Thoracic aorta (tissue), 2 donors: Measurements from ENCODE around the gene TRAPPC2L. TPM values are rescaled to one million over a fixed set of nuclear protein-coding genes. Genes with fewer than 3 reads are reported as not detected.

Experiments
- ATAC-seq: fragments of 150-250 bp; one replicate; pipeline ENCODE4 v1.8.0; 2017; ENCODE audit warnings: low read depth; ENCODE audit not compliant: insufficient number of reproducible peaks, low FRiP score
- DNase-seq: peaks from one replicate; pipeline ENCODE4 v3.0.0-alpha.2; 2020; ENCODE audit warnings: low spot score
- H3K27ac ChIP-seq, 2 donors: fragments of 200-600 bp; sonication (generic); 1 replicate in 1 of 2; 2 replicates in 1 of 2; pipeline ENCODE4 v1.5.1; 2016; ENCODE audit warnings: mild to moderate bottlenecking in 2 of 2, moderate library complexity in 2 of 2
- H3K27me3 ChIP-seq: fragments of 200-600 bp; sonication (generic); replicated peaks from 2 replicates; pipeline ENCODE4 v1.6.0; 2016; ENCODE audit warnings: mild to moderate bottlenecking; ENCODE audit not compliant: insufficient read depth
- H3K36me3 ChIP-seq: fragments of 200-600 bp; sonication (generic); one replicate; pipeline ENCODE4 v1.5.1; 2016
- H3K4me1 ChIP-seq, 2 donors: fragments of 200-600 bp; sonication (generic); 1 replicate in 1 of 2; 2 replicates in 1 of 2; pipeline versions ENCODE4 v1.5.1 to v1.6.0; 2016; ENCODE audit warnings: low read depth in 2 of 2, mild to moderate bottlenecking in 1 of 2; ENCODE audit not compliant: control insufficient read depth in 1 of 2
- H3K4me3 ChIP-seq: fragments of 200-600 bp; sonication (generic); 2 replicates; pipeline ENCODE4 v1.5.1; 2016; ENCODE audit warnings: mild to moderate bottlenecking
- H3K9me3 ChIP-seq: fragments of 200-600 bp; sonication (generic); 2 replicates; pipeline ENCODE4 v1.5.1; 2016
- CTCF ChIP-seq: fragments of 200-600 bp; sonication (generic); IDR thresholded peaks from one replicate; pipeline ENCODE4 v1.5.1; 2019; ENCODE audit warnings: antibody characterized with exemption
- total RNA-seq, 2 donors: library from RNA; depleted of rRNA; stranded (reverse); fragments of >200 nt; gene quantifications; one replicate each; pipeline versions ENCODE4 v1.1.0 to v1.2.3, GENCODE V29; 2016

Gene TRAPPC2L
- total RNA-seq, 2 donors from 2014 or later, result 12.4 to 31.4 TPM

GRCh38 chr16:88901718-88902337, 44.9 kb downstream of the TRAPPC2L start:
- ATAC-seq (no peak), DNase-seq (no peak)
- H3K27me3 ChIP-seq, result no peaks in the 10 kb centered on the region
- no peaks in the 10 kb centered on the region for H3K36me3 ChIP-seq
- no peak overlapping the region for H3K4me3 ChIP-seq
- no peak for TF ChIP-seq CTCF
- no peak overlapping the region for H3K27ac ChIP-seq
- H3K9me3 ChIP-seq, result no peaks in the 10 kb centered on the region
- H3K4me1 ChIP-seq, result no peaks in the 10 kb centered on the region

DNA sequence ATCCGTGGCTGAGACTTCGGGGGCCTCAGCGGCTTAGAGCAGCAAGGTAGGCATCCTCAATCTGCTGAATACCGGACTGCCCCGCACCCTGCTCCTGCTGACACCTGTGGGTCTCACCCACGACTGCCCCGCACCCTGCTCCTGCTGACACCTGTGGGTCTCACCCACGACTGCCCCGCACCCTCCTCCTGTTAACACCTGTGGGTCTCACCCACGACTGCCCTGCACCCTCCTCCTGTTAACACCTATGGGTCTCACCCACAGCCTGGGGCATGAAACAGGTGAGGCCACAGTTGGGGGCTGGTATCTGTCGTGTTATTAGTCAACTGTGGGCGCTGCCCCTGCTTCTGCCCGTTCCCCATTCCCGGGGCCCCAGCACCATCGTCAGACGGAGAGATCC, 45.8 kb downstream of the TRAPPC2L start:
- H3K9me3 ChIP-seq, result no peaks in the 10 kb centered on the region
- H3K27ac ChIP-seq, result no peak overlapping the region
- no peaks in the 10 kb centered on the region for H3K27me3 ChIP-seq
- DNase-seq (no peak), ATAC-seq (no peak)
- no peaks in the 10 kb centered on the region for H3K4me1 ChIP-seq
- TF ChIP-seq CTCF, result no peak
- H3K4me3 ChIP-seq, result no peak overlapping the region
- no peaks in the 10 kb centered on the region for H3K36me3 ChIP-seq

- no peaks in the 10 kb centered on the region for H3K4me1 ChIP-seq
- no peak overlapping the region for H3K27ac ChIP-seq
- ATAC-seq, result no peak
- DNase-seq, result no peak
- H3K27me3 ChIP-seq, result no peaks in the 10 kb centered on the region
- H3K36me3 ChIP-seq, result no peaks in the 10 kb centered on the region
- H3K4me3 ChIP-seq, result no peak overlapping the region
- no peaks in the 10 kb centered on the region for H3K9me3 ChIP-seq
- TF ChIP-seq CTCF, result no peak
These were observed 46.3 kb downstream of the TRAPPC2L start for GRCh38 chr16:88903267-88903666.

GRCh38 chr16:88904676-88905365, 47.9 kb downstream of the TRAPPC2L start:
- H3K4me3 ChIP-seq, result no peak overlapping the region
- no peak overlapping the region for H3K27ac ChIP-seq
- H3K36me3 ChIP-seq, result no peaks in the 10 kb centered on the region
- no peaks in the 10 kb centered on the region for H3K27me3 ChIP-seq
- H3K9me3 ChIP-seq, result no peaks in the 10 kb centered on the region
- DNase-seq (no peak), ATAC-seq (no peak)
- H3K4me1 ChIP-seq, result no peaks in the 10 kb centered on the region
- TF ChIP-seq CTCF, result no peak

DNA sequence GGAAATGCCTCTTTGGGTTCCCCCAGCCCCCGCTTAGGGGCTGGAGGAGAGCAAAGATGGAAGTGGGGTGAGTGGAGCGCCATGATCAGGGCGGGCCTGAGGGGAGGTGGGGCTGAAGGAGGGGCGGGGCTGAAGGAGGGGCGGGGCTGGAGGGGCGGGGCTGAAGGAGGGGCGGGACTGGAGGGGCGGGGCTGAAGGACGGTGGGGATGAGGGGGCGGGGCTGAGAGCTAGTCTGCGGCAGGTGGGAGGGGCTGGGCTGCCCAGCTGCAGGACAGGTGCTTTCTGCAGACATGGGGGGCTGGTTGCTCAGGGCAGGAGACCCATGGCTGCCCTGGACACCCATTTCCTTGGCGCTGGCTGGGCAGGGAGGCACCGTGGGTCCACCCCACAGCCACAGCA, 48.6 kb downstream of the TRAPPC2L start:
- Histone ChIP-seq H3K27me3 (no peaks in the 10 kb centered on the region), H3K36me3 (no peaks in the 10 kb centered on the region), H3K4me3 (no peak overlapping the region), H3K4me1 (no peaks in the 10 kb centered on the region), H3K27ac (no peak overlapping the region), H3K9me3 (no peaks in the 10 kb centered on the region)
- no peak for TF ChIP-seq CTCF
- no peak for ATAC-seq
- no peak for DNase-seq
